Measurements from ENCODE around the gene STX8.

GRCh38 chr17:9208381-9209105 is 367.1 kb downstream of the STX8 start:
- TF ChIP-seq EZH2 (IDR thresholded peaks at IDR 0.05; ENCODE audit: borderline replicate concordance, low read depth, low read length, severe bottlenecking) (no peak), CTCF (IDR thresholded peaks at IDR 0.05; ENCODE audit: borderline replicate concordance, extremely low read depth, low read length, poor library complexity, severe bottlenecking) (no peak)

Data from DND-41 (cell line).